Measurements from ENCODE around the gene RCAN2.
"Not testable (repeated sequence)": the region's sequence is repeated elsewhere in the genome, so short reads cannot be mapped to it uniquely, and the experiment has no call there.

RCAN2 gene

GRCh38 chr6:46333481-46333880 is 157.8 kb downstream of the RCAN2 start:
- DNase-seq (ENCODE audit: low spot score): no peak

- not testable (repeated sequence) for DNase-seq (ENCODE audit: low spot score)
Observed at GRCh38 chr6:46332448-46332847, 158.8 kb downstream of the RCAN2 start.

GRCh38 chr6:46331461-46331860 is 159.8 kb downstream of the RCAN2 start:
- no peak for DNase-seq (ENCODE audit: low spot score)

- no peak for DNase-seq (ENCODE audit: low spot score)
Observed at GRCh38 chr6:46329568-46329967, 161.7 kb downstream of the RCAN2 start.

- no peak for DNase-seq (ENCODE audit: low spot score)
Observed at GRCh38 chr6:46327779-46328178, 163.5 kb downstream of the RCAN2 start.

- peak; percentile 79 for DNase-seq (ENCODE audit: low spot score)
Observed at GRCh38 chr6:46325561-46326530, 165.4 kb downstream of the RCAN2 start.

GRCh38 chr6:46324706-46325105 is 166.5 kb downstream of the RCAN2 start:
- DNase-seq (ENCODE audit: low spot score): peak; percentile 49

- peak; percentile 54 for DNase-seq (ENCODE audit: low spot score)
Observed at GRCh38 chr6:46323966-46324622, 167.2 kb downstream of the RCAN2 start.

- peak; percentile 40 for DNase-seq (ENCODE audit: low spot score)
Observed at GRCh38 chr6:46323312-46323965, 167.8 kb downstream of the RCAN2 start.

GRCh38 chr6:46320505-46320904 is 170.7 kb downstream of the RCAN2 start:
- no peak for DNase-seq (ENCODE audit: low spot score)

- no peak for DNase-seq (ENCODE audit: low spot score)
Observed at GRCh38 chr6:46315589-46315988, 175.7 kb downstream of the RCAN2 start.

GRCh38 chr6:46312654-46313053 is 178.6 kb downstream of the RCAN2 start:
- DNase-seq (ENCODE audit: low spot score): no peak

- DNase-seq (ENCODE audit: low spot score): no peak
Observed at GRCh38 chr6:46310196-46310595, 181.1 kb downstream of the RCAN2 start.

- DNase-seq (ENCODE audit: low spot score): no peak
Observed at GRCh38 chr6:46306431-46306830, 184.8 kb downstream of the RCAN2 start.

GRCh38 chr6:46305833-46306232 is 185.4 kb downstream of the RCAN2 start:
- DNase-seq (ENCODE audit: low spot score): no peak

GRCh38 chr6:46305236-46305635 is 186.0 kb downstream of the RCAN2 start:
- no peak for DNase-seq (ENCODE audit: low spot score)

GRCh38 chr6:46302816-46303215 is 188.4 kb downstream of the RCAN2 start:
- DNase-seq (ENCODE audit: low spot score): no peak

- no peak for DNase-seq (ENCODE audit: low spot score)
Observed at GRCh38 chr6:46302176-46302575, 189.1 kb downstream of the RCAN2 start.

GRCh38 chr6:46299253-46299652 is 192.0 kb downstream of the RCAN2 start:
- no peak for DNase-seq (ENCODE audit: low spot score)

GRCh38 chr6:46296586-46296985 is 194.7 kb downstream of the RCAN2 start:
- DNase-seq (ENCODE audit: low spot score): no peak

- DNase-seq (ENCODE audit: low spot score): no peak
Observed at GRCh38 chr6:46293641-46294316, 197.5 kb downstream of the RCAN2 start.

- DNase-seq (ENCODE audit: low spot score): no peak
Observed at GRCh38 chr6:46291880-46292279, 199.4 kb downstream of the RCAN2 start.
